ENCODE measurements around the gene KCTD20. TPM values are rescaled to one million over a fixed set of nuclear protein-coding genes. Genes with fewer than 3 reads are reported as not detected.

KCTD20 gene
- total and polyA plus RNA-seq, 9 of the 15 experiments (the other 6 are each of a cell fraction or from before 2014, with no cell fraction given): 28.9 to 160 (median 70.6) TPM

- Histone ChIP-seq H3K4me1 (replicated peaks in 1 of 2; ENCODE audit: control insufficient read depth in 2 of 2, insufficient read depth in 2 of 2, low read length in 2 of 2) (no peaks in the 10 kb centered on the region), H3K4me3 (no peak overlapping the region), H3K9me1 (ENCODE audit: control insufficient read depth, insufficient read depth, low read length) (no peaks in the 10 kb centered on the region), H3K4me2 (ENCODE audit: insufficient read depth, low read length) (no peak overlapping the region), H3K79me2 (ENCODE audit: control insufficient read depth, insufficient read depth, low read length) (no peaks in the 10 kb centered on the region), H2AFZ (ENCODE audit: low read depth, low read length) (no peak overlapping the region), H4K20me1 (replicated peaks; ENCODE audit: control insufficient read depth, insufficient read depth, low read length) (no peaks in the 10 kb centered on the region), H3K27me3 (ENCODE audit: control insufficient read depth in 2 of 2, insufficient read depth in 2 of 2, low read length in 2 of 2) (no peaks in the 10 kb centered on the region), H3K36me3 (ENCODE audit: control insufficient read depth, insufficient read depth, low read length) (peaks cover 46% of the 10 kb centered on the region), H3K27ac (ENCODE audit: extremely low read depth, low read depth, low read length) (no peak overlapping the region), H3K9me3 (replicated peaks; ENCODE audit: control insufficient read depth, insufficient read depth, low read depth, low read length) (no peaks in the 10 kb centered on the region), H3K9ac (ENCODE audit: insufficient read depth in 1 of 2, low read depth in 2 of 2, low read length in 2 of 2) (no peak overlapping the region)
- ATAC-seq (no peak), FAIRE-seq (no peak), DNase-seq (ENCODE audit: extremely low read depth in 1 of 4, low spot score in 3 of 4) (no peak)
- 91% methylated on average over 6 of the region's 6 CpGs for WGBS (ENCODE audit: insufficient coverage, low coverage, missing lambda C conversion rate)
- intact Hi-C loops (cut with micrococcal nuclease): no loop called here
- no peak for TF ChIP-seq KLF10 (CRISPR knock-in tag; IDR thresholded peaks at IDR 0.05)
- TF ChIP-seq MAFG (tag; conservative IDR thresholded peaks at IDR 0.05): peak; percentile 80
- peak; percentile 94 for TF ChIP-seq ZNF316 (IDR thresholded peaks at IDR 0.05)
- TF ChIP-seq MBD1 (CRISPR knock-in tag; IDR thresholded peaks at IDR 0.05): no peak
- peak; percentile 85 for TF ChIP-seq C11orf30 (IDR thresholded peaks at IDR 0.05; ENCODE audit: low read depth)
- TF ChIP-seq FOXJ3 (CRISPR knock-in tag; IDR thresholded peaks at IDR 0.05): no peak
- peak; percentile 86 for TF ChIP-seq MAFK (IDR thresholded peaks at IDR 0.05; ENCODE audit: low read length)
- peak; percentile 83 for TF ChIP-seq MAFF (IDR thresholded peaks at IDR 0.05; ENCODE audit: low read length)
- no TSS peak for BruUV-seq (replicated peaks)
- POLR2A ChIA-PET: interaction anchor here (0.5 to 1.8 kb wide), 5 partner anchors 10 to 104 kb away, joined by 3 read pairs; no protein-coding TSS in a partner anchor
- CTCF ChIA-PET (ENCODE audit: low intra/inter-chr PET ratio): no interaction called here
- in situ Hi-C loops (cut with MboI): no loop called here
These were observed 63.1 kb downstream of the KCTD20 start for GRCh38 chr6:36505744-36506534.
